ENCODE results near the gene CDKAL1. TPM values are rescaled to one million over a fixed set of nuclear protein-coding genes. Genes with fewer than 3 reads are reported as not detected.

The CDKAL1 gene
- total RNA-seq, 1 donor from 2014 or later, result 9.6 TPM

GRCh38 chr6:20933057-20933788 is 399.0 kb downstream of the CDKAL1 start:
- Mint-ChIP-seq H3K27ac (ENCODE audit: unreplicated experiment) (no peak overlapping the region), H3K9me3 (ENCODE audit: low read depth) (no peaks in the 10 kb centered on the region), H3K27me3 (ENCODE audit: low read depth) (no peaks in the 10 kb centered on the region), H3K4me1 (ENCODE audit: low read depth) (peaks cover 8% of the 10 kb centered on the region), H3K4me3 (ENCODE audit: unreplicated experiment) (no peak overlapping the region), H3K36me3 (ENCODE audit: low read depth) (no peaks in the 10 kb centered on the region)
- no peak for TF ChIP-seq CTCF (IDR thresholded peaks at IDR 0.05)
- DNase-seq (ENCODE audit: low spot score), result no peak

- no peaks in the 10 kb centered on the region for H3K27me3 Mint-ChIP-seq (ENCODE audit: low read depth)
- H3K4me3 Mint-ChIP-seq (ENCODE audit: unreplicated experiment), result no peak overlapping the region
- H3K4me1 Mint-ChIP-seq (ENCODE audit: low read depth), result peaks cover 6% of the 10 kb centered on the region
- no peak overlapping the region for H3K27ac Mint-ChIP-seq (ENCODE audit: unreplicated experiment)
- no peak for TF ChIP-seq CTCF (IDR thresholded peaks at IDR 0.05)
- DNase-seq (ENCODE audit: low spot score), result no peak
- peaks cover 2% of the 10 kb centered on the region for H3K36me3 Mint-ChIP-seq (ENCODE audit: low read depth)
- H3K9me3 Mint-ChIP-seq (ENCODE audit: low read depth), result peaks cover 2% of the 10 kb centered on the region
Observed at GRCh38 chr6:20936949-20937348, 402.7 kb downstream of the CDKAL1 start.

- no peak for DNase-seq (ENCODE audit: low spot score)
Observed at GRCh38 chr6:20939161-20939775, 405.0 kb downstream of the CDKAL1 start.

GRCh38 chr6:20943040-20943627 is 408.9 kb downstream of the CDKAL1 start:
- no peaks in the 10 kb centered on the region for H3K27me3 Mint-ChIP-seq (ENCODE audit: low read depth)
- H3K4me1 Mint-ChIP-seq (ENCODE audit: low read depth), result peaks cover 6% of the 10 kb centered on the region
- no peak for TF ChIP-seq CTCF (IDR thresholded peaks at IDR 0.05)
- peaks cover 14% of the 10 kb centered on the region for H3K9me3 Mint-ChIP-seq (ENCODE audit: low read depth)
- H3K27ac Mint-ChIP-seq (ENCODE audit: unreplicated experiment), result no peak overlapping the region
- no peak for DNase-seq (ENCODE audit: low spot score)
- no peak overlapping the region for H3K4me3 Mint-ChIP-seq (ENCODE audit: unreplicated experiment)
- H3K36me3 Mint-ChIP-seq (ENCODE audit: low read depth), result peaks cover 8% of the 10 kb centered on the region

More at GRCh38 chr6:20939161-20939775, 405.0 kb downstream of the CDKAL1 start:
- H3K9me3 Mint-ChIP-seq (ENCODE audit: low read depth), result peaks cover 14% of the 10 kb centered on the region
- no peak overlapping the region for H3K27ac Mint-ChIP-seq (ENCODE audit: unreplicated experiment)
- H3K4me3 Mint-ChIP-seq (ENCODE audit: unreplicated experiment), result no peak overlapping the region
- TF ChIP-seq CTCF (IDR thresholded peaks at IDR 0.05), result no peak
- no peaks in the 10 kb centered on the region for H3K27me3 Mint-ChIP-seq (ENCODE audit: low read depth)
- peaks cover 6% of the 10 kb centered on the region for H3K4me1 Mint-ChIP-seq (ENCODE audit: low read depth)
- H3K36me3 Mint-ChIP-seq (ENCODE audit: low read depth), result peaks cover 8% of the 10 kb centered on the region

- Mint-ChIP-seq H3K9me3 (ENCODE audit: low read depth) (peaks cover 14% of the 10 kb centered on the region), H3K4me1 (ENCODE audit: low read depth) (peaks cover 6% of the 10 kb centered on the region), H3K27me3 (ENCODE audit: low read depth) (no peaks in the 10 kb centered on the region), H3K36me3 (ENCODE audit: low read depth) (peaks cover 8% of the 10 kb centered on the region), H3K27ac (ENCODE audit: unreplicated experiment) (no peak overlapping the region), H3K4me3 (ENCODE audit: unreplicated experiment) (no peak overlapping the region)
- DNase-seq (ENCODE audit: low spot score), result no peak
- no peak for TF ChIP-seq CTCF (IDR thresholded peaks at IDR 0.05)
Observed at GRCh38 chr6:20943922-20944321, 409.7 kb downstream of the CDKAL1 start.
